Panc1 (cell line): ENCODE results near the gene SUCO. TPM values are rescaled to one million over a fixed set of nuclear protein-coding genes. Genes with fewer than 3 reads are reported as not detected.

Source experiments
- ATAC-seq: fragments of 200-7000 bp; cut with Tn5 transposase; 2 replicates; pipeline ENCODE4 v1.9.1; 2020; ENCODE audit warnings: mild to moderate bottlenecking, moderate library complexity
- BruUV-seq: library from RNA; stranded (reverse); fragments of 400-500 nt; replicated peaks from 2 replicates; lab custom pipeline; 2021; lab: Mats Ljungman, UMichigan
- CTCF ChIA-PET: fragments of 300-600 bp; sonication (Branson Sonifier 250); formaldehyde crosslinking; loops from one replicate; lab custom pipeline; 2022; ENCODE audit warnings: antibody characterized with exemption; lab: Charles Lee
- POLR2A ChIA-PET: fragments of 300-600 bp; sonication (Branson Sonifier 250); formaldehyde crosslinking; loops from one replicate; lab custom pipeline; 2022; ENCODE audit warnings: antibody characterized with exemption; lab: Charles Lee
- DNase-seq: peaks from one replicate; pipeline ENCODE4 v3.0.0-alpha.2; 2010; ENCODE audit warnings: low read depth, low spot score
- H3K27ac ChIP-seq: 2 replicates; pipeline ENCODE4 v1.5.1; 2011; ENCODE audit warnings: mild to moderate bottlenecking, low read length, inconsistent platforms
- H3K27me3 ChIP-seq: fragments of 200-500 bp; sonication (Bioruptor generic); 2 replicates; pipeline ENCODE4 v1.6.0; 2014; ENCODE audit warnings: low read length, inconsistent platforms; ENCODE audit not compliant: control insufficient read depth, insufficient read depth
- H3K36me3 ChIP-seq: fragments of 200-500 bp; sonication (Bioruptor generic); 2 replicates; pipeline ENCODE4 v1.5.1; 2014; ENCODE audit warnings: inconsistent platforms, mild to moderate bottlenecking, low read length, moderate library complexity; ENCODE audit not compliant: control insufficient read depth, insufficient read depth
- H3K4me1 ChIP-seq: 2 replicates; pipeline ENCODE4 v1.5.1; 2011; ENCODE audit warnings: inconsistent platforms, mild to moderate bottlenecking, low read length, moderate library complexity; ENCODE audit not compliant: control insufficient read depth, insufficient read depth
- H3K4me3 ChIP-seq, 2 experiments: 2 replicates each; pipeline ENCODE4 v1.5.1; 2011 to 2012; ENCODE audit warnings: low read depth in 2 of 2, low read length in 2 of 2, mild to moderate bottlenecking in 2 of 2, inconsistent platforms in 1 of 2, moderate library complexity in 1 of 2
- H3K9me3 ChIP-seq: fragments of 200-500 bp; sonication (Bioruptor generic); 2 replicates; pipeline ENCODE4 v1.5.1; 2014; ENCODE audit warnings: low read depth, mild to moderate bottlenecking, inconsistent platforms, low read length, moderate library complexity; ENCODE audit not compliant: control insufficient read depth, insufficient read depth
- CTCF ChIP-seq: fragments of 450-650 bp; IDR thresholded peaks from 2 replicates; pipeline ENCODE4 v1.5.1; 2017; ENCODE audit warnings: mild to moderate bottlenecking
- POLR2AphosphoS5 ChIP-seq: IDR thresholded peaks from 2 replicates; pipeline ENCODE4 v1.6.1; 2012; ENCODE audit warnings: mild to moderate bottlenecking, low read depth, low read length, moderate library complexity
- REST ChIP-seq, 2 experiments: IDR thresholded peaks; 2 replicates each; pipeline ENCODE4 v1.6.1; 2011 to 2012; ENCODE audit warnings: low read depth in 2 of 2, control low read depth in 1 of 2, low read length in 1 of 2, mild to moderate bottlenecking in 1 of 2, moderate library complexity in 1 of 2; ENCODE audit not compliant: insufficient read depth in 1 of 2
- SIN3A ChIP-seq: IDR thresholded peaks from 2 replicates; pipeline ENCODE4 v1.6.1; 2012; ENCODE audit warnings: low read depth, mild to moderate bottlenecking, low read length, moderate library complexity, borderline replicate concordance; ENCODE audit not compliant: insufficient read depth
- TCF7L2 ChIP-seq: IDR thresholded peaks from 2 replicates; pipeline ENCODE4 v1.6.1; 2011; ENCODE audit warnings: mild to moderate bottlenecking, low read depth, low read length, inconsistent platforms
- in situ Hi-C: cut with HindIII; loops from 2 replicates; pipeline ENCODE4 v1.10.0; 2016; ENCODE audit warnings: low sequenced_read_pairs, low pct_unique_long_range_greater_than_20kb
- intact Hi-C: fragments of 100-400 bp; cut with micrococcal nuclease; formaldehyde crosslinking; loops from one replicate; pipeline ENCODE4 v1.10.0; 2022; ENCODE audit not compliant: unreplicated experiment
- total RNA-seq: library from RNA; stranded (reverse); gene quantifications from one replicate; pipeline ENCODE4 v1.2.1, GENCODE V29; 2021; ENCODE audit not compliant: unreplicated experiment

The SUCO gene
- total RNA-seq, 1 experiment from 2014 or later = 31.3 TPM

GRCh38 chr1:172646653-172647052, 113.7 kb downstream of the SUCO start:
- CTCF ChIA-PET = no interaction called here
- POLR2A ChIA-PET = no interaction called here
- Histone ChIP-seq H3K36me3 (no peaks in the 10 kb centered on the region), H3K4me3 (no peak overlapping the region), H3K27me3 (no peaks in the 10 kb centered on the region), H3K4me1 (no peaks in the 10 kb centered on the region), H3K9me3 (no peaks in the 10 kb centered on the region), H3K27ac (no peak overlapping the region)
- in situ Hi-C loops = no loop called here
- TF ChIP-seq REST (IDR thresholded peaks at IDR 0.05; ENCODE audit: insufficient read depth in 1 of 2, low read depth in 2 of 2, low read length in 1 of 2) (no peak), POLR2AphosphoS5 (no peak), TCF7L2 (no peak), CTCF (no peak), SIN3A (no peak)
- intact Hi-C loops = no loop called here
- DNase-seq = no peak
- BruUV-seq = no TSS peak
- ATAC-seq = no peak

- no peaks in the 10 kb centered on the region for H3K36me3 ChIP-seq
- no peak for ATAC-seq
- in situ Hi-C loops = no loop called here
- ChIA-PET POLR2A (no interaction called here), CTCF (no interaction called here)
- BruUV-seq = no TSS peak
- intact Hi-C loops = no loop called here
- no peak for TF ChIP-seq TCF7L2
- TF ChIP-seq REST (IDR thresholded peaks at IDR 0.05; ENCODE audit: insufficient read depth in 1 of 2, low read depth in 2 of 2, low read length in 1 of 2) = no peak
- TF ChIP-seq POLR2AphosphoS5 = no peak
- no peak for TF ChIP-seq CTCF
- TF ChIP-seq SIN3A = no peak
- no peak overlapping the region for H3K4me3 ChIP-seq
- H3K27me3 ChIP-seq = no peaks in the 10 kb centered on the region
- DNase-seq = no peak
- no peaks in the 10 kb centered on the region for H3K9me3 ChIP-seq
- no peaks in the 10 kb centered on the region for H3K4me1 ChIP-seq
- no peak overlapping the region for H3K27ac ChIP-seq
Observed at GRCh38 chr1:172647110-172647564, 114.2 kb downstream of the SUCO start.
